NCI-H1417 (cell line): ENCODE results near the gene GIN1.
"Not testable (repeated sequence)": the region's sequence is repeated elsewhere in the genome, so short reads cannot be mapped to it uniquely, and the experiment has no call there.

Experiments
- DNase-seq, 3 experiments: peaks; one replicate each; lab custom pipeline; 2025; lab: John Stamatoyannopoulos, UW

GIN1 gene, protein sequence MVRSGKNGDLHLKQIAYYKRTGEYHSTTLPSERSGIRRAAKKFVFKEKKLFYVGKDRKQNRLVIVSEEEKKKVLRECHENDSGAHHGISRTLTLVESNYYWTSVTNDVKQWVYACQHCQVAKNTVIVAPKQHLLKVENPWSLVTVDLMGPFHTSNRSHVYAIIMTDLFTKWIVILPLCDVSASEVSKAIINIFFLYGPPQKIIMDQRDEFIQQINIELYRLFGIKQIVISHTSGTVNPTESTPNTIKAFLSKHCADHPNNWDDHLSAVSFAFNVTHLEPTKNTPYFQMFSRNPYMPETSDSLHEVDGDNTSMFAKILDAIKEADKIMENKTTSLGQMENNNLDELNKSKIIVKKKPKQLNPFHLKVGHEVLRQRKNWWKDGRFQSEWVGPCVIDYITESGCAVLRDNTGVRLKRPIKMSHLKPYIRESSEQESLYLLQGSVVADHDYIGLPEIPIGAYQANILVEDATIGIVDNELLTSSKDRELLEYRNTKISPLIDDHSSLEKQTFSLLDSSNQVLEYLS

DNA sequence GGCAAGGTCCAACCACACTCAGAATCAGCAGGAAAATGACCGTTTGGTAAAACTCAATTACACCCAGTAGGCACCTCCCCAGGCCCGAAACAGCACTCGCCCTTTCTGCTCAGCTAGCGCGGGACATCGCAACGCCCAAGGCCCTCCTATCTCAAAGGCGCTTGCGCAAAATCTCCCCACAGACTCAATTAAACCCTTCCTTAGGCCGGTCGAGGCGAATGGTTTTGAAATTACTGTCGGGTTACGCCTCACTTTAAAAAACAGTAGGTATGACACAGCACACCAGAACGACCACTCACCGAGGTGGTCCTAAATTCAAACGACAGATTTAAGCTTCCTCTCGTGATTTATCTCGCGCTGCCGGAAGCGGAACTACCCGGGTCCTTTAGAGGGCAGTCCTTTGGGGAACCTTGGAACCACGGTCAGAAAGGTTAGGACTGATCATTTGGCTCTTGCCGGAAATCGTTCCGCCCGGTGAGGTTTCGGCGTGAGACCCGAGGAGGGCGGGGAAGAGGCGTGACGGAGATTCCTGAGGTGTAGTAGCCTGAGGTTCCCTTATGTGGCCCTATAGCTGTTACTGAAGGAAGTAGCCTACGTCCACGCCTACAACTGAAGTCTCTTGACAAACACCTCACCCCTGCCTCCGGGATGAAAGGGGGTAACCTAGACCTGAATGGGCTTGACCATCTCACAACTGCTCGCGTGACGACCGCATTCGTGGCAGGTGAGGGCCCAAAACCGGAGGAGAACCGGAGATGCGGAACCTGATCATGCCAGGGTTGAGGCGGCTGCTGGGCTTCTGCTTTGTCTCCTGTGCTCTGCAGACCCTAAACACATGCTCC lies at the start of gene GIN1, which contains the start of gene PPIP5K2:
Gene GIN1 (minus strand): TSS at position 374 of the 842 bp plus-strand sequence. CDS start 11,431 bp downstream, outside the sequence.
Gene PPIP5K2 (plus strand): TSS at position 537 of the 842 bp plus-strand sequence. CDS start 9,289 bp downstream, outside the sequence.
- peak; percentile 91 to 97 (median 96) for DNase-seq

DNA sequence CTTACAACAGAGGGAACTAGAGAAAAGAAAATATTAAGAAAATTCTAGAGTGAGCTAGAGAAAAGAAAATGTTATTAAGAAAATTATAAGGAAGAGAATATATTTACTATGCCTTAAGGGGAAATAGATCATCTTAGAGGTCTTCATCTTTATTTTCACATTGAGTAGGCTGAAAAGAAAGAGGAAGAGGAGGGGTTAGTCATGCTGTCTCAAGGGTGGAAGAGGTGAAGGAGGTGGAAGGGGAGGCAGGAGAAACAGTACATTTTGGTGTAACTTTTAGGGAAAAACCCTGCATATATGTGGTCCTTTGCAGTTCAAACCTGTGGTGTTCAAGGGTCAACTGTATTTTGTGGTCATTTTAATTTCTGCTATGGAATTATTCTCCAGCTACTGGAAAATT lies 46.8 kb upstream of the GIN1 start:
- no peak for DNase-seq

DNA sequence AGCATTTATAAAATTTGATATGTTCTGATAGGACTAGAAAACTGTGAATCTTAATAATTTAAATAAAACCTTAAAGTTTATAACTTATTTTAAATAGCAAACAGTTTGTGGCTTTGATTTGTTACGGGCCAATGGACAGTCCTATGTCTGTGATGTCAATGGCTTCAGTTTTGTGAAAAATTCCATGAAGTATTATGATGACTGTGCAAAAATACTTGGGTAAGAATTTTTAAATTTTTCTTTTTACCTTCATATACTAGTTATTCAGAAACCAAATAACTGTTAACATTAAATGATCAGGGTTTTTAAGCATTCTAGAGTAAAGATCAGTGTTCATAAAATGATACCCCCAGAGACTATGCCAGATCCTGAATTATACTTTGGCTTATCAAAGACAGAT lies 31.2 kb upstream of the GIN1 start:
- DNase-seq, result no peak

DNA sequence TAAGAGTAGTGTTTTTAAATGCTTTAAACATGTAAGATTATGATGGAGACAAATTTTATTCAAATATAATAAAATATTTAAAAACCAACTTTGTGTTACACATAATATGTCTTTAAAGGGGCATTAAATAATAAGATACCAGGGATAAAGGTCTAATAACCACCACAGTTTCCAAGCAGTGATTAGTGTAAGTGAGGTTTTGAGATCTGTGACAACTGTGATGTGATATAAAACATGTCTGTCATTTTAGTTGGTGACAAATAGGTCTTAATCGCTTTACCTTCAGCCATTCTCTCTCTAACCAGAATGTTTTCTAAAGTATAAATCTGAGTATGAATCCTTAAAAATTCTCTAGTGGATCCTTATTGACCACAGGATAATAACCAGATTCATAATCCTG lies 28.3 kb upstream of the GIN1 start:
- no peak for DNase-seq

DNA sequence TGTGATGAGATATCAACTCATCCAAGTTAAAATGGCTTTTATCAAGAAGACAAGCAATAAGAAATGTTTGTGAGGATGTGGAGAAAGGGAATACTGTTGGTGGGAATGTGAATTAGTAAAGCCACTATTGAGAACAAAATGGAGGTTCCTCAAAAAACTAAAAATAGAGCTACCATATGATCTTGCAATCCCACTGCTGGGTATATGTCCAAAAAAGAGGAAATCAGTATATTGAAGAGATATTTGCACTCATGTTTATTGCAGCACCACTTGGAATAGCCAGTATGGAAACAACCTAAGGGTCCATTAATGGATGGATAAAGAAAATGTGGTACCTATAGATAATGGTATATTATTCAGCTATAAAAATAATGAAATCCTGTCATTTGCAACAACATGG lies 25.3 kb upstream of the GIN1 start:
- no peak for DNase-seq

DNA sequence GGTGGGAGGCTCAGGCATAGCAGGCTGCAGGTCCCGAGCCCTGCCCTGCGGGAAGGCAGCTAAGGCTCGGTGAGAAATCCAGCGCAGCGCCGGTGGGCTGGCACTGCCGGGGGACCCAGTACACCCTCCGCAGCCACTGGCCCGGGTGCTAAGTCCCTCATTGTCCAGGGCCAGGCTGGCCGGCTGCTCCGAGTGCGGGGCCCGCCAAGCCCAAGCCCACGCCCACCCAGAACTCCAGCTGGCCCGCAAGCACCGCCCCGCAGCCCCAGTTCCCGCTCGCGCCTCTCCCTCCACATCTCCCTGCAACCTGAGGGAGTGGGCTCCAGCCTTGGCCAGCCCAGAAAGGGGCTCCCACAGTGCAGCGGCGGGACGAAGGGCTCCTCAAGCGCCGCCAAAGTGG lies 22.2 kb upstream of the GIN1 start:
- not testable (repeated sequence) for DNase-seq

DNA sequence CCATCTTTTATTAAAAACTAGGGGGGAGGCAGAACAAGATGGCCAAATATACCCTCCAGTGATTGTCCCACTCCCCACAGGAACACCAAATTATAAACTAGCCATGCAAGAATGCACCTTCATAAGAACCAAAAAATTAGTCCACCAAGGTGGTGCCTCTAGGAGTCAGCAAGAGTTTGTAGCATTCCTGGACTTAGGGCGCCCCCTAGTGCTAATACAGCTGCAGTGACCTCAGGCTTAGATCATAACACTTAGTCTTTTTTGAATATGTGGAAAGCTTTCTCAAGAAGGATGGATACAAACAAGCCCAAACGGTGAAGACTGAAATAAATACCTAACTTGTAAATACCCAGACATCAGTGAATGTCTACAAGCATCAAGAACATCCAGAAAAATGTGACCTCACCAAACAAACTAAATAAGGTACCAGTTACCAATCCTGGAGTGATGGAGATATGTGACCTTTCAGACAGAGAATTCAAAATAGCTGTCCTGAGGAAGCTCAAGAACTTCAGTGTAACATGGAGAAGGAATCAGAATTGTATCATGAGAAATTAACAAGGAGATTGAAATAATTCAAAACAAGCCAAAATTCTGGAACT lies 19.4 kb upstream of the GIN1 start:
- DNase-seq, result peak; percentile 11 to 78 (median 72)

DNA sequence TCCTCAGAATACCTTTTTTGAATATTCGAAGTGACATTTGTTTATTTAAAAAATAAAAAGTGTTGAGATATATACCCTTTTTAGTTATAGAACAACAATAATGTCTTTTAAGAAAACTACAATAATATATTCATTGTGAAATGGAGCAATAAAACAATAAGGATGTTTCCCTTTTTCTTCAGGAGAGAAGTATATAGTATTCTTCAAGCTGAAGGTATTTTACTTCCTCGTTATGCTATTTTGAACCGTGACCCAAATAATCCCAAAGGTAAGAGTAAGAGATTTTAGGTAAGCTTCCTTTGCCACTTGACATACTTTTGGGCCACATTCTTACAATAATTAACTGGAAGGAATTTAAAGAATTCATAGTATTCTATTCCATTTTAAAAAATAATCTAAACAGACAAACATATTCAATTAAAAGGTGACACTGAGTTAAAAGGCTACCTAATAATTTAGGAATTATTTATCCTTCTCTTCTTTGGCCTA lies 18.3 kb upstream of the GIN1 start:
- DNase-seq, result no peak

DNA sequence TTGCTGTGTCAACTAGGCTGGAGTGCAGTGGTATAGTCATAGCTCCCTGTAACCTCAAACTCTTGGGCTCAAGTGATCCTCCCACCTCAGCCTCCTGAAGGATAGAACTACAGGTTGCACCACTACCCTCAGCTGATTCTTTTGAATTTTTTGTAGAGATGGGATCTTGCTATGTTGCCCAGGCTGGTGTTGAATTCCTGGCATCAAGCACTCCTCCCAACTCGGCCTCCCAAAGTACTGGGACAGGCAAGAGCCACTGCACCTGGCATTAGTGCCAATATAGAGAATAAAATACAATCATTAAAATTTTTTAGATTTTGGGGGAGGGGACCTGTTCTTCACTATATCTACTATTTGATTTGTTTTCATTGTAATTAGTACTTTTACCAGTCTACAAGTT lies 15.5 kb upstream of the GIN1 start:
- DNase-seq, result no peak

DNA sequence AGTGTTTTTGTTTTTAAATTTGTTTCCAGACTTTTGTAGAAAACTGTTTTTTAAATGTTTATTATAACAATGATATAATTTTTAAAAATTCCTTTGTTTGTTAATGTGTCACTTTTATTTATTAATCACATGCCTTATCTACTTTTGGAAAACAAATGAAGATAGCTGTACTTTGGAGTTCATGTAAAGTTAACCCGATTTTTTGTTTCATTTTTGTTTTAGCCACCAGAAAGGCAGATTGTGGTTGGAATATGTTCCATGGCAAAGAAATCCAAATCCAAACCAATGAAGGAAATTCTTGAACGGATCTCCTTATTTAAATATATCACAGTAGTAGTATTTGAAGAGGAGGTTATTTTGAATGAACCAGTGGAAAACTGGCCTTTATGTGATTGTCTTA lies 13.3 kb upstream of the GIN1 start:
- DNase-seq, result no peak

DNA sequence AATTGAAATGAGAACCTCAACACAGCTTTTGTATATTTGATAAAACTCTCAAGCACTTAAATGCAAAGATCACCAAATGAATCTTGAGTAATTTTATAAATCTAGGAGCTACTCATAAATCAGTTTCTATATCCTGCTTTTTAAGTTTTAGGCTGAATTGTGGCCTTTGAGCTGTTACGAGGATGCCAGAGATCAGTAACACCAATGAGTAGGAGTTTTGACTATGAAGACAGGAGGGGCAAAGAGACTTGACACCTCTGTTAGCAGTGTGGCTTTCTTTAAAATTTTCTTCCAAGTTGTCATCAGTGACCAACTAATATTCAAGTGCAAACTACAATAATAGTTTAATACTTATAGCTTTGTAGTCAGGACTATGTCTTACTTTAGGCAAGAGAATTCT lies 12.7 kb upstream of the GIN1 start:
- no peak for DNase-seq

DNA sequence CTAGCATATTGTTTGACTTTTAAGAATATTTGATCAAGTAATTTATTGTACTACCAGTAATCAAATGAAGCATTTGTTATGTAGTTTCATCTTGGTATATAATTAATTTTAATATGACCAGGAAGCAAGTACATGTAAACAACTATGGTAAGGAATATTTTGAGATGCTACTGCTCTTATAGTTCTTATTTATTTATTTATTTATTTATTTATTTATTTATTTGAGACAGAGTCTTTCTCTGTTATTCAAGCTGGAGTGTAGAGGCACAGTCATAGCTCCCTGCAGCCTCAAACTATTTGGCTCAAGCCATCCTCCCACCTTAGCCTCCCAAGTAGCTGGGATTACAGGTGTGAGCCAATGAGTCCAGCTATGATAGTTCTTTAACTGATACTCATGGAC lies 8.3 kb upstream of the GIN1 start:
- DNase-seq, result no peak

DNA sequence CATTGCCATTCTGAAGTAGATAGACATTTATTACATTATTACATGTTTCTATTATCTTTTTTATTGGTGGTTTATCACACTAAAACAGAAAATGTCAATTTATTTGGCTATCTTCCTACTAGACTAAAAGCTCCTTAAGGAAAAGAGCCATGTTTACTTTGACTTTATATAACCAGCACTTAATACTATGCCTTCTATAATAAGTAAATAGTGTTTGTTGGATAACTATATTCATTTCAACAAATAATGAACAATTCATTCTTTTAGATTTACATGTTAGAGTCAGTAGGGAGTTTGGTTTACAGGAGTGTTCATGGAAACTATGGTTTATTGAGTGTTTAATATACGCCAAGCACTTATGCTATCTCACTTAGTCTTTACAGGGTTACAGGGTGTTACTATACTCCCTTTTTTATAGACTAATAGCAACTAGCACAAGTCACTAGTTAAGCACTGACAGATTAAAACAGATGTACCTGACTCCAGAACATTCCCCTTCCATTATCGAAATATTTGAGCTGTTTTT lies 7.4 kb upstream of the GIN1 start:
- DNase-seq, result no peak

DNA sequence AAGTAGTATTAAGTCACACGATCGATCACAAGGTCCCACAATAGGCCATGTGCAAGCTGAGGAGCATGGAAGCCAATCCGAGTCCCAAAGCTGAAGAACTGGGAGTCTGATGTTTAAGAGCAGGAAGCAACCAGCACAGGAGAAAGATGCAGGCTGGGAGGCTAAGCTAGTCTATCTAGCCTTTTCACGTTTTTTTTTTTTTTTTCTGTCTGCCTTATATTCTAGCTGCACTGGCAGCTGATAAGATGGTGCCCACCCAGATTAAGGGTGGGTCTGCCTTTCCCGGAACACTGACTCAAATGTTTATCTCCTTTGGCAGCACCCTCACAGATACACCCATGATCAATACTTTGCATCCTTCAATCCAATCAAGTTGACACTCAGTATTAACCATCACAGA lies 6.6 kb upstream of the GIN1 start:
- DNase-seq, result no peak

DNA sequence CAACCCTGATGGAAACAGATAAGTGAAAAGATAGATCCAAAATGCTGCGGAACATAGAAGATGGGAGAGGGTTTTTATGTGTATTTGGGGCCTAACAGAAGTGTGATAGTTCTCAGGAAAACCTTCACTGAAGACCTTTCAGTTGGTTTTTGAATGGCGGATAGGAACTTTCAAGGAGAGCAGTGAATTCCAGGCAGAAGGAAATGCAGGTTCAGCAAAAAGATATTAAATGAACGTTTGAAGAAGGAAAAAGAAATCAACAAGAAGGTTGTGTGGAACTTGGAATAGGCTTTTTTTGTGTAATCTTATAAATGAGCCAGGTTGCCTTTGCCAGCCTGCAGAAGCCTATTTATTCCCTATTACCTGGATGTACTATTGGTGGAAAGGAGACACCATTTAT lies 2.3 kb upstream of the GIN1 start:
- DNase-seq, result no peak

DNA sequence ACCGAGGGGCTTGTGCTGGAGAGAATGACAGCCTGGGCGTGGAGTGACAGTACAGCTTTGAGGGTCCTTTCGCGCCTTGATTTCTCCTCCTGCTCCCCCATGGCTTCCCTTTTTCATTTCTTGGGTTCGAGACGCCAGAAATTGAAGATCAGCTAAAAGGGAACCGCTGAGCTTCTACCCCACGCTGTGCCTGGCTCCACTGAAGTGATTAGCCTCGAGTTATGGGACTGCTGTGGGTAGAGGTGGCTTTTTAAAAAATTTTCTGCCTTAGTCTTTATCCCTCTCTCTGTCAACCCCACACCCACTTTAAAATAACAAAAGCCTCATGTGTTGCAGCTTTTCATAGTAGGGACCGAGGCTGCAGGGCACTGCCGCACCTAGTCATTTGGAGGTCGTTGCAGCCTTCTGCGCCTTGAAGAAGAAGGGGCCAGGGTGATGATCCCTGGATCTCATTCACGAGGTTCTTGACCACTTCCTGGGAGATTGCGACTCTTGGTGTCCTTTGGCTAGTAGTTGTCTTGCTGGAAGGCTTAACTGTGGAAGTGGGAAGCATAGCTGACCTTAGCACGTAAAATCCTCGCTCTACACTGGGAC lies 766 bp upstream of the GIN1 start:
- peak in 1 of 3 experiments; percentile 22 for DNase-seq

DNA sequence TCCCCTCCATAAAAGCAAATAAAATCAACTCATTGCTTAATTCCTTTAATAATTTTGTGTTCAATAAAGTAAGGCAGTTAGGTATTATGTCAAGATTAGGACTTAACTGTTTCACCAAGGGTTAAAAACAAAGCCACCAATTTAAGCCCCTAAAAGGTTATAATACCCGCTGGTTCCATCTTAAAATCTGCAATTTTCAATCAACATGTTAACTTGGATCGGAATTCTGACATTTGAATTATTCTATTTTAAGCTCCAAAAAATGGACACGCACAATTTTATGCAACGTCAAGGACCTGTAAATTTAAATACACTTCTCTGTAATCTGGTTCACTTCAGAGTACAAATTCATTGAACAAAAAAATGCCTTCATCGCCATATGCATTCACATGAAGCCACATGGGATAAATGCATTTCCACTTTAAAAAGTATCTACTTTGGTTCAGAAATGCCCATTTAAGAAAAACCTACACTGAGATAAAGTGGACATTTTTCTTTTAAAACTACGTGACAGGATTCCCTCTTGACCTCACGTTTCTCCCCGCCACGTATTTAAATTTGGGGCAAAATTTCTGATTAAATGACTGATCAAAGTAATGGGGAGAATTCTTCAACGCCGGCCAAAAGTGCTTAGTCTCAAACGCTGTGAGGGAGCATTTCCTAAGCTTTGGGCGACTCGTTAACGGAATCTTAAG lies 721 bp downstream of the GIN1 start:
- DNase-seq, result no peak

DNA sequence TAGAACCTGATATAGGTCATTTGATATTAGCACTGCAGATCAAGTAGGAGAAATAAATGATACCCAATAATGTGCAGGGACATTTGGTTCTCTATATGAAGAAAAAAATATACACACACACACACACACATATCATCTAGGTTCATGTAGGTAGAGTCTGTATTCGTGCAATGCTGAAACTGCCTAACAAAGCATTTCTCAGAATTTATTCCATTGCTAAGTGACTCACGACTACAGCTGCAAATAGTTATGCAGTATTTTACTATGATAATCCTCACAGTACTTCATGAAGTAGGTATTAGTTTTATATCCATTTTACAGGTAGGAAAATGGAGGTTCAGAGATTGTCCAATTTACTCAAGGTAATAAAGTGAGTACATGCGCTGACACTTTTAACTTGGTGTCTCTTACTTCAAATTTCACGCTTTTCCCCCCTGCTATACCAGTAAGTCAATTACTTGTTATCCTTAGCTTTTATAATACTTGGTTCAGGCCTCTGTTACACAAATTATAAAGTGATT lies 2.4 kb downstream of the GIN1 start:
- no peak for DNase-seq

DNA sequence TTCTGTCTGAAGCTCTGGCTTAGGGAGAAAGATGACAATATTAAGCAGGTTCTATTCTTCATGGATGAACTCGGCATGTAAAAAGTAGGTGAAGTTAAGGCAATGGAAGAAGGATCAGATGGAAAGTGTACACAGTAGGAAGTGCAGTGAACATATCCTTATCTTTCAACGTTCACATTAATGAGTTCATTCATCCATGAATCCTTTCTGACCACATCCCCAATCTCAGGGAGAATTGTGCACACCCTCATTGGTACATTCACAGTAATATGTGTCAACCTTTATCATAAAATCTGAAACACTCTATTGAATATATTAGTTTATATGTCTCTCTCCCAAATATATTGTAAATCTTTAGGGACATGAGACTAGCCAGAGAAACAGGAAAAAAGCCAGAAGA lies 5.5 kb downstream of the GIN1 start:
- no peak for DNase-seq

DNA sequence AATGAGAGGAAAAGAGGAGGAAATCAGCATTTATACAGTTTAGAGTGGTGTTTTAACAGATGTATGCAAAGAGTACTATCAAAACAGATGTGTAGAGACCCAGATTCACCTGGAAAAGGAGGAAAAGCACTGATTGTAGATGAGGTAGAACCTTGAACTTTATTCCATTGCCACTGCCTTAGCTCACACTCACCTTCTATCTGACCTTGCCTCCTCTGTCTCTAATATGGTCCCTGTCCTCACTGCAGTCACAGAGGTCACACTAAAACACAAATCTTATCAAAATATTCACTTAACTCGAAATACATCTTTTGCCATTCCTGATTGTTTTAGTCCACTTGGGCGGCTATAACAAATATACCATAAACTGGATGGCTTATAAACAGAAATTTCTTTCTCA lies 7.0 kb downstream of the GIN1 start:
- no peak for DNase-seq

DNA sequence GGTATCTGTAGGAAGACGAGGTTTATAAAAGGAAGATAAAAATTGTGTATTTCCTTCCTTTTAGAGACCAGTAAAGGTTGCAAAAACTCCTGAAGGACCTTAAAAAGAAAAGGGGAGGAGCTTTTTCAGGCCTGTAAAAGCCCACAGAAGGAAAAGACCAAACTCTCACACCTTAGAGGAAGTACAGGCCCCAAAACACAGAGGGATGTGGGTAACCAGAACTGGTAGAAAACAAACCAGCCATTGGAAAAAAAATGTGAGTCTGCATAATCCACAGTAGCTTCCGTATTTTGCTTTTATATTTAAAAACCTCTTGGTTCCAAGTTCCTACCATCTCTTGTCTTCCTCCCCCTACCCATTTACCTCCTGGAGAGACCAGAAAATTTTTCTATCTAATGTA lies 8.5 kb downstream of the GIN1 start:
- no peak for DNase-seq
